GM21576 (cell line): Measurements from ENCODE around the gene ARHGAP24.

Source experiments
- ATAC-seq: cut with Tn5 transposase; IDR thresholded peaks from one replicate; pipeline ENCODE4 v1.9.1; 2021; ENCODE audit warnings: mild to moderate bottlenecking, moderate library complexity; ENCODE audit not compliant: unreplicated experiment

ARHGAP24 gene

DNA sequence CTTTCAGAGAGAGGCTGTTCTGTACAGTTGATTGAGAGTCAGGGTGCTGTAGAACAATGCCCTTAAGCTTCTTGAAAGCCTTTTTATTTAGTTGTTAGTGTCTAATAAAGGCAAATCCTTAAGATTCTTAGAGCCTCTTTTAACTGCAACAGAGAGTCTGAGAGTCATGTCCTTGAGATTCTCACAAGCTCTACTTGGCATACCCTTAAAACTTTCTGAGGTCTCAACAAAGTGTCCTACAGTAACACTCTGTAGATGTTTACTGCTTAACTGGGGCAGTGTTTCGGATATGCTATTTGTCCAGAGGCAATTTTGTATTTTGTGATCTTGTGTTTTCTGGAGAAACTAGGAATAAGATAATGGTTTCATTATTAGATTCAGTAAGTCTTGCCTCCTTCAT is 209.7 kb downstream of the ARHGAP24 start:
- no peak for ATAC-seq

GRCh38 chr4:85686398-85686797 is 211.4 kb downstream of the ARHGAP24 start:
- no peak for ATAC-seq

DNA sequence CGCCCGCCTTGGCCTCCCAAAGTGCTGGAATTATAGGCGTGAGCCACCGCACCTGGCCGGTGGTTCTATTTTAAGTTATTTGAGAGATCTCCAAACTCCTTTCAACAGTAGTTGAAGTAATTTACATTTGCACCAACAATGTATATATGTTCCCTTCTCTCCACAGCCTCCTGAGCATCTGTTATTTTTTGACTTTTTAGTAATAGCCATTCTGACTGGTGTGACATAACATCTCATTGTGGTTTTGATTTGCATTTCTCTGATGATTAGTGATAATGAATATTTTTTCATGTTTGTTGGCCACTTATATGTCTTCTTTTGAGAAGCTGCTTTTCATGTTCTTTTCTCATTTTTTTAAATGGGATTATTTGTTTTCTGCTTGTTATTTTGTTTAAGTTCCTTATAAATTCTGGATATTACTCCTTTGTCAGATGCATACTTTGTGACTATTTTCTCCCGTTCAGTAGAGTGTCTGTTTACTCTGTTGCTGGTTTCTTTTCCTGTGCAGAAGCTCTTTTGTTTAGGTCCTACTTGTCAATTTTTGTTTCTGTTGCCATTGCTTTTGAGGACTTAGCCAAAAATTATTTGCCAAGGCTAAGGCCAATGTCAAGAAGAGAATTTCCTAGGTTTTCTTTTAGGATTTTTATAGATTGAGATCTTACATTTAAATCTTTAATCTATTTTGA is 213.2 kb downstream of the ARHGAP24 start:
- ATAC-seq = no peak

- ATAC-seq = no peak
Measured at GRCh38 chr4:85696661-85697060, 221.7 kb downstream of the ARHGAP24 start.

DNA sequence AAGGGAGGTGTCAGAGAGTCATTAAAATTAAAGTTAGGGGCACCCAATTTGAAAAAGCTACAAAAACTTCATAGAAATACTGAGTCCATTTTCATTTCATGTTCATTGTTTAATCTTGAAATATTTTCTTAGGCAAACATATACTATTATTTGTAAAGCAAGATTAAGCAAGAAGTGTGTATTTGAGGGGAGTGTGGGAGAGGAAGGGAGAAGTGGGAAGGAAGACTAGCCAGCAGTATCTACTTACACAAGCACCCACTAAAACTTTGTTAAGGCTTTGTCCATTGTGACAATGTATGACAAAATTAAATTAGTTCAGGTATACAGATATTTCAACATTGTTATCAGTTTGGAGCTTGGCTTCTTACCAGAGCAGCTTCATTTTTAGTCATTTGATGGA is 222.9 kb downstream of the ARHGAP24 start:
- no peak for ATAC-seq

DNA sequence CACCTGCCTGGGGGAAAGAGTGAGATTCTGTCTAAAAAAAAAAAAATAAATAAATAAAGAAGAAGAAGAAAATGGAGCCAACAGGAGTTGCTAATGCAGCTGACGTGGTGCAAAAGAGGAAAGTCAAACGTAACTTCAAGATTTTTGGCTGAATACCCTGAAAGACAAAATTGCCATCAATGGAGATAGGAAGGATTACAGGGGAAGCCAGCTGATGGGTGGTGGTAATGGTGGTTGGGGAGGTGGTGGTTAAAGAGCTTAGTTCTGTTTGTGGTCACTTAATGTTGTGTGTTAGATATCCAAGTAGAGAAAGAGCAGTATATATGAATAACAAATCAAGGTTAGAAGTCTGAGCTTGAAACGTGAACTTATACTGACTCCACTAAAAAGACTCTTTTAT is 225.4 kb downstream of the ARHGAP24 start:
- ATAC-seq = no peak

DNA sequence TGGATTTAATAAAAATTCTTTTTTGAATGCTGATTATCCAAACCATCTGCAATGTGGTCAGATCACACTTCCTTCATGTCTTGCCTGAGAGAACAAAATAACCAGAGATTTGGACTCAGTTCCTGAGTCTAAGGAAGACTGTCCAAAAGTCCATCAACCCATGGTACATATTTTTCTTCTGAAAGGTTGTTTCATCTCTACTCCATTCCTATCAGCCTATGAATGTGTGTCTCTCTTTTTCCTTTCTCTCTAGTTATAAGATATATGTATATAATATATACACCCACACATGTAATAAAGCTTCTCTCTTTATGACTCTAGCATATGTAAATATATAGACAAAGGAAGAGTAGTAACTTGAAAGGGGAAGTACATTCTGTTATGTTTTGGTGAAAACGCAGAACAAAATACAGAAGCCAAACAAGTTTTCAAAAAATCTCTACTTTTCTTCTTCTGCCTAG is 226.9 kb downstream of the ARHGAP24 start:
- peak; percentile 98 for ATAC-seq

DNA sequence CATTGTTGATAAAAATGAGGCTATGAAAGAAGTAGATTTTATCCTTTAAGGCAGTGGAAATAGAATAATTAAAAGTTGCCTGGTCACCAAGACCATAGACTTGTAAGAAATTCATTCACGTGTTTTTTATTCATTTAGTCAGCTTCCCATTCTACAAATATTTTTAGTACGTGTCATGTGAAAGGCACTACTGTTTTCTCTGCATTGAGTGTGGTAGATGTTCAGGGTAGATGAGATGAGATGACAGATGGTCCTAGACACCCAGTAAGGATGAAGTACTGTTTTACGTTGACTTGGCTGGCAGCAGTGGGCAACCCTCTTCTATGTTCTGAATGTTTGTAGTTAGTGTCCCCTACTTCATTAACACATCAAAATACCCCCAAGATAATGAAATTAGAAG is 228.1 kb downstream of the ARHGAP24 start:
- ATAC-seq = no peak

- peak; percentile 84 for ATAC-seq
Measured at GRCh38 chr4:85707611-85708010, 232.7 kb downstream of the ARHGAP24 start.

GRCh38 chr4:85708468-85708867 is 233.5 kb downstream of the ARHGAP24 start:
- ATAC-seq = no peak

DNA sequence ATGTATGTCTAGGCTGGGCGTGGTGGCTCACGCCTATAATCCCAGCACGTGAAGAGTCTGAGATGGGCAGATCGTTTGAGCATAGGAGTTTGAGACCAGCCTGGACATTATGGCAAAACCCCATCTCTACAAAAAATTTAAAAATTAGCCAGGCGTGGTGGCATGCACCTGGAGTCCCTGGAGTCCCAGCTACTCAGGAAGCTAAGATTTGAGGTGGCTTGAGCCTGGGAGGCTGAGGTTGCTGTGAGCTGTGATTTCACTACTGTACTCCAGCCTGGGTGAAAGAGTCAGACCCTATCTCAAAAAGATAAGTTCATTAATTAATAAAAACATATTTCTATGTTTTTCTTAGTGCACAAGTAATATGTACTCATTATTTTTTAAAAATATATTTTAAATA is 238.1 kb downstream of the ARHGAP24 start:
- ATAC-seq = no peak

DNA sequence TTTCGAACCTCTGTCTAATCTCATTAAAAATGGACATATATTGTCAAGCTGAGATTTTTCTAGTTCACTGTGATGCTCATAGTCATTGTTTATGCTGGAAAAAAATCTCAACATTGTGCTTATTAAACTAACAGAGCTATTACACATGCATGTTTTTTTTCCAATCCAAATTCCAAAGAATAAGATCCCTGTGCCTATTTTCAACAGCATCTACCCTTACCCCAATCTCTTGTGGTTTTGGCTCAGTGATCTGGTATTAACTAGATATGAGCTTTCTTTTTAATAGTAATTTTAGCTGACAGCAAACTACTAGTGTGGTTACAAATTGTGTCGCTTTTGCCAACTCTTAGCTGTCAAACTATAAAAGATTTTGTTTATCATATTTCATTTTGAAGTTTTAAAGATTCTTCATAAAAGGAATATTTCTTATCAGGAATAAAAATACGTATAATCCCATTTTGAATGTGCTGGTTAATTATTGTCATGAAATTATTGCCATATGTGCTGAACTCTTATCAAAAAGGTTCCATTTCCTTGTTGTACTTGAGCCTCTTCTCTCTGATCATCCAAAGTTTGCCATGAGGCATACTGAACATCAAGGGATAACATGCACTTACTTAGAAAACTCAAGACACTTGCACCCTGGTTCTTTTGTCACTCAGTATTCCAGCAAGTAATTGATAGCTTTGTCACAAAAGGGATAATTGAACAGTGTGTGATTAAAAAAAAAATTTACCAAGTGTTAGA is 241.2 kb downstream of the ARHGAP24 start:
- ATAC-seq = no peak

- ATAC-seq = no peak
Measured at GRCh38 chr4:85717351-85717750, 242.4 kb downstream of the ARHGAP24 start.

DNA sequence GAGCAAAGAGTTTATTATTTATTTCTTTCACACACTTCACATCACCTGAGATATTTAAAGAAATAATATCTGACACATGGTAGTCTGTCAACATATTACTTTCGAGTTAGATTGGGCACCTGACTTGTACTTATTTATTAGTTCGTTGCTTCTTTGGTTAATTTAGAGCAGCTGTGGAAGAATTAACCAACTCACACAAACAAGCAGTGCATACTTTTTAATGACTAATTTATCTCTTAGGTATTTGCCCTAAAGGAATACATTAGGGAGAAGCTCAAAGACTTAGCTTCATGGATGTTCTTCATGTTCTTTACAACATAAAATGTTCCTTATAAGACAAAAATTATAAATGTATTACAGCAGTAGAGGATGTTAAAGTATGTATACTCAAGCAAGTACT is 242.9 kb downstream of the ARHGAP24 start:
- no peak for ATAC-seq

- ATAC-seq = no peak
Measured at GRCh38 chr4:85720735-85721134, 245.8 kb downstream of the ARHGAP24 start.

GRCh38 chr4:85722401-85722800 is 247.5 kb downstream of the ARHGAP24 start:
- ATAC-seq = no peak

GRCh38 chr4:85722807-85723206 is 247.9 kb downstream of the ARHGAP24 start:
- ATAC-seq = no peak

DNA sequence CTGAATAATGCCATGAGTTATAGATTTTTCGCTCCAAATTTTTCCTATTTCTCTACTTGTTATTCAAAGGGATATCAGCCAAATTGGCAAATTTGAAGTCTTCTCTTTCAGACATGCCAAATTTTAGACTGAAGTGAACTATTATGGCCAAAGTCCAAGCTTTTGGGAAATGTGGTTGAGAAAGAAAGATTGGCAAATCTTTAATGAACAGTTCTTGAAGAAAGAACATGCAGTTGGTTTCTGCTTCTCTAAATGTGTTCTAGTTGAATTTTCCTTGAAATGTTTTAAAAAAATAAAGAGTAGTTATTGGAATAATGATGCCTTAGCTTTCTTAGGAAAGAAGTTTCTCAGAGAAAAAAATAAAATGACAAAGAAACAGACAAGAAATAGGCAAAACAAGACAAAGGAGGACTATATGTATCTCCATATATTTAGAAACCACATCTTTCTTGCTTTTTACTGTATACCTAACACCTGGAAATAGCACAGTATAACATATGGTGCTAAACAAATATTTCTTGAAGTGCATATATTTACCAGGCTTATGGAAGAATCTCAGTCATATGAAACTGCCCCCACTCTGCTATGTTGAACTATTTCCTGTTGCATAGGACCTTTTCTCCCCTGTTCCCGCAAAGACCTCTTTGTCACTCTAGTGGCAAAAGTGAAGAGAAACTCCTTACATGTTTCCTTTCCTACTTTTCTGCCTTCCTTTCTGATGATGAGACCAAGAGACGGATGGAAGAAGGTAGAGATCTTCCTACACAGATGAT is 250.0 kb downstream of the ARHGAP24 start:
- peak; percentile 44 for ATAC-seq

DNA sequence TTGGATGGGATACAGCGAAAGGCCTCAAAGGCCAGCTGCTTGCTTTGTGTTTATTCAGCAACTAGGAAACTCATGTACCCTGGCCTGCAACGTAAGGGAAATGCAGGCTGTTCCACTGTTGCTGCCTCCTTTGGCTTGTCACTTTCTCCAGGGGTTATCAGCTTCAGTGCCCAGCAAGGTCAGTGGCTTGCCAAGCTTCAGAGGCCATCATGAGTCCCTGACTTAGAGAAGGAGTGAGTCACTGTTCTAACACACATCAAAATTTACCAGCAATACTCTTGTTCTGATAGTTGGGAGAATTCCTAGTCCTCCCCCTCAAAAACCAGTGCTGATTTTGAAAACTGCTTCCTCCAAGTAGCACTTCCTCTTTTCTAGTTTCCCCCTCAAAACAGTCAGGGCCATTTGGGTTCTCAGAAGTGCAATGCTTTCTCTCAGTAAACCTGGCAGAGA is 250.8 kb downstream of the ARHGAP24 start:
- peak; percentile 89 for ATAC-seq

DNA sequence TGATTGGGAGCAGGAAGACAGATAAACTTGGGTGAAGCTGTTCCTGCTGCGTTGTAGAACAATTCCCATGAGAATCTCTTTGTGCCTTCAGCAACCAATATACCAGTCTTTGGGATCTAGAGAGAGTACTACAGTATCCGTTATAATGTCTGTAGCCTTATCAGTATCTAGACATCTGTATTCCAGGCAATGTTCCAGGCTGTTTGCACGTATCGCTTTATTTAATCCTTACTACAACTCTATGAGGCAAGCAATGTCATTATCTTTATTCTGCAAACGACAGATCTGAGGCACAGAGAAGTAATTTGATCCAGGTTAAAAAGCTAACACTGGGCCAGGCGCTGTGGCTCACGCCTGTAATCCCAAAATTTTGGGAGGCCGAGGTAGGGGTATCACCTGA is 251.6 kb downstream of the ARHGAP24 start:
- ATAC-seq = no peak

DNA sequence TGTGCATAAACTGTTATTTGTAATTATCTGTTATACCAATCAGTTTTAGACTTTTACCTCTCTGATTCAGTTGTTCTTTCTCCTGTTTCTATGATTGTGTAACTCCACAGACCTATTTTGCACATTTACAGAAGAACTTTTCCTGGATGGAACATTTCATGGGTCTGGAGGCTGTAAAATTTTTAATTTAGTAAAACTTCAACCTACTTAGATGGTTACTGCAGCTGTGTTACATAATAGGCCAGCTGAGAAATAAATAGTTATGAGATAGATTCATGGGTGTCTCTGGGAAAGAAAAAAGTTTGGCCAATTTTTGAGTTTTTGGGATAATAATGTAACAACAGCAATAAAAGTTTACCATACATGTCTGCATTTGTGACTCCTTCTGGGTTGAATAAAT is 253.5 kb downstream of the ARHGAP24 start:
- ATAC-seq = no peak

DNA sequence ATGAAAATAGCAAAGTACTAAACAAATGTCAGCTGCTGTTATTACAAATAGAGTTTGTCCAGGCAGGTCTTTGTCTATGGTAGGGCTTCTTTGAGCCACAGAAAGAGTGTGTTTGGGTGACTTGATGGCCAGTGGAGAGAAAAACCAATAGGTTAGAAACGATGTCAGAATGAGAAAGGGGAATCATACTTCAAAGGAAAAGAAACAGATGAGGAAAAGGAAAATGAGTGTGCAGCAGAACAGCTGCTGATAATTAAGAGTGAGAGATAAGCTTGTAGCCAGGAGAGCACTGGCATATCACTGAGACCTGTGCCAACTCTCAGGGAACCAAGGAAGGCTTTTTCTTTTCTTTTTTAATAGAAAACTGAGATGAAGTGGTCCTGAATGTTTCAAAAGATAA is 257.2 kb downstream of the ARHGAP24 start:
- ATAC-seq = no peak
